Fibroblast of skin of right quadriceps (primary cell): ENCODE results near the gene ACBD7.

Experiments used
- DNase-seq: peaks from one replicate; pipeline ENCODE4 v3.0.0-alpha.2; 2013

ACBD7 gene

DNA sequence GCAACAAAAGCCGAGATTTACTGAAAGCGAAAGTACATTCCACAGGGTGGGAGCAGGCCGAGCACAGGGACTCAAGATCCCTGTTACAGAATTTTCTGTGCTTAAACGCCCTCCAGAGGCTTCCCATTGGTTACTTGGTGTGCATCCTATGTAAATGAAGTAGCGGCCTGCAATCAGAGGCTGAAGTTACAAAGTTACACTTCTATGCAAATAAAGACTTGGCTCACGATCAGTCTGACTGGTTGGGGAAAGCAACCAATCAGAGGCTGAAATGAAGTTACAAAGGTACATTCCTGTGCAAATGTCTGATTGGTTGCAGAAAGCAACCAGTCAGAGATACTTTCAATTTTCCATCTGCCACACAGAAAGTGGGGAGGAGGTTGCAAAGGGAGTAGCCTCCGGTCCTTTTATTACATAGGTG, 4.1 kb downstream of the ACBD7 start:
- DNase-seq, result peak; percentile 91

DNA sequence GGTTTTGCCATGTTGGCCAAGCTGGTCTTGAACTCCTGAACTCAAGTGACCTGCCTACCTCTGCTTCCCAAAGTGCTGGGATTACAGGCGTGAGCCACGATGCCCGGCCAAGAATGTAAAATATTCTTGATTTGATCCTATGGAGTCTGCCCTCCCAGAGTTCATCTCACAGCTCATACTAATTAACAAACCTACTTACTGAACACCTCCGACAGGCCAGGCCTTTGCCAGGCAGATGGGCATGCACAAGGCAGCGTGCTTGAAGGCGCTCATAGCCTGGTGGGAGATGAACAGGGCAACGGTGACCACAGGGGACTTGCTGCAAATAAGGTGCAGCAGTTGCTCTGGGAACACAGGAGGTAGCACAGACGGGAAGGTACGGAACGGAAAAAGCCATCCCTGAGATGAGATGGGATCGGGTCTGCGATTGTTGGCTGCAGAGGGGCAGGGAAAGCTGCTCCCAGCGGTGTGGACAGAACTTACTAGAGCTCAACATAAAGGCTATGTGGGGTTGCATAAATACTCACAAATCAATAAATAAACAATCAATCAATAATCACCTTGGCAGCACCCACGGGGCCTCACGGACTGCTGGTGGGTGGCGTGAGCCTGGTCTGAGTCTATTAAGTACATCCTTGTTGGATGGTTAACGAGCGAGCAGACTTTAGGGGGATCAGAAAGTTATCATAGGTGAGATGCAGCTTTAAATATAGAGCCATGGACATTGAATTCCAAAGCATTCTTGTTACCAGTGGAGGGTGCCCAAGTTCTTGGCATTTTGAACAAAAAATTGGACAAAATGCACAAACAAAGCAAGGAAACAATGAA, 4.7 kb downstream of the ACBD7 start:
- no peak for DNase-seq

DNA sequence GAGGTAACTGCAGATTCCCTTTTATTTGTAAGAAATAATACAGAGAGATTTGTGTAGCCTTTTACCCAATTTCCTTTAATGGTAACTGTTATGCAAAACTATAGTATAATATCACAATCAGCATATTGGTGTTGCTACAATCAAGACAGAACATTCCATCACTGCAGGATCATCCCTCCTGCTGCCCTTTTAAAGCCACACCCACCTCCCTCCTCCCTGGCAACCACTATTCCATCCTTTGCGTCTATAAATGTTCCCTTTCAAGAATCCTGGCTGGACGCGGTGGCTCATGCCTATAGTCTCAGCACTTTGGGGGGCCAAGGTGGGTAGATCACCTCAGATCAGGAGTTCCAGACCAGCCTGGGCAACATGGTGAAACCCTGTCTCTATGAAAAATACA, 13.2 kb downstream of the ACBD7 start:
- no peak for DNase-seq

DNA sequence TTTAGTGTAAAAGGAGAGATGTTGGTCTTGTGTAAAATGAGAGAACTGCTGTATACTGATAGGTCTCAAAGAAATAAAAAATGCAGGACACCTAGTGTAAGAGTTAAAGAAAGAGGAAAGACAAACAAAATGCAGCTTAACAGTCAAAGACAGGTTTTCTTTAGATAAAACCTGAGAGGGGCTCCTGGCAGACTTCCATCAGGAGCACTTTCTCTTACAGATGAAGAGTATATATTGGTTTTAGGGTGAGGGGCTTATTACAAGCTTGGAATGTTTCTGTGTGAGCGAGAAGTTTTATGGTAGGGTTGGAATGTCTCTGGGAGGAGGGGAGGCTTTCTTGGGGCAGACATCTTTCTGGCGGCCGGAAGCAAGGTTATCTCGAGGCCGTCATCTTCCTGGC, 16.2 kb downstream of the ACBD7 start:
- no peak for DNase-seq

DNA sequence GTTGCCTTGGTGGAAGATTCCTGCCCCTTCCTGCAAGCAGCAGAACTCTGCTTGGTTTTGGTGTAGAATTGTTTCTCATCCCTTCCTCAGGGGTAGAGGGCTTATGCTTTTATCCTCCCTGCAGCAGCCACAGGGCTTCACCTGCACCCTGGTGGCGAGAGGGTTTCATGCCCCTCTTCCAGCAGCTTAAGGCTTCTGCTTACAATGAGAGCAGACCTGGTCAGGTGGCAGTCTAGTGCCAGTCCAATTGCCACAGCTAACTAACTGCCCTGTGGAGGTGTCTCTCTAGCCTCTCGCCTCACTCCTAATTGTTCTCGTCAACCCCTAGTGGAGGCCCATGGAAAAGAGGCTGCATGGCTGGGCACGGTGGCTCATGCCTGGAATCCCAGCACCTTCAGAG, 19.3 kb downstream of the ACBD7 start:
- no peak for DNase-seq

DNA sequence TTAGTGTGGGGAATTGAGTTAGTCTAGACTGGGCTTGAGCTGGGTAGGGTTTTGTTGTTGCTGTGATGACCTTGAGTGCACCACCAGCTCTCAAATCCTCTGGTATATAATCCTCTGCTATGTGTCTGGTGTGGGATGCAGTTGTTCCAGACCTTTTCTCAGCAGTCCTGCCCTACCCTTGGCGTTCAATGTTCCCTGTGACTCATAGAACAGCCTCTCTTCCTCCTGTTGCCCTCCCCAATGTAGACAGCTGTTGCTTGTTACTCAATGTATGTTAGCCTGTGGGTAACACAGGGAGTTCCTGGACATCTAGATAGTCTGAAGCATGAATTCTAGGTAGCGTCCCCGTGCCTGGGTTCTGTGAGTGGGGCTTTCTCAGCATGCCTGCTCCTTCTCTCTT, 19.8 kb downstream of the ACBD7 start:
- no peak for DNase-seq

DNA sequence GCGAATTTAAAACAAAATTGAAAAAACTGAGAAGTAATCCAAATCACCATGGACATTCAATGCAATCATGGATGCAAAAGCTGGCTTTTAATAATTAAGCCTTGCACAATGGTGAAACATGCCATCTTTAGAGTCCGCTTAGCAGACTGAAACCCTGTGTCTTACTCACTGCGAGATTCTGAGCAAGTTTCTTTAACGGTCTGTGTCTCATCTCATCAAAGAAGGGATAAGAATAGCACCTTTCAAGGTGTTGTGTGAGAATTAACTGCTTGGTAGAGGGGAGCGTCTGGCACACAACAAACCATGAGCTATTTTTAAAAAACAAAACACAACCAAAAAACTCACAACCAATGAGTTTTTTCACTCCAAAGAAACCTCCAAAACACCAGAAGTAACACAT, 21.4 kb downstream of the ACBD7 start:
- no peak for DNase-seq

DNA sequence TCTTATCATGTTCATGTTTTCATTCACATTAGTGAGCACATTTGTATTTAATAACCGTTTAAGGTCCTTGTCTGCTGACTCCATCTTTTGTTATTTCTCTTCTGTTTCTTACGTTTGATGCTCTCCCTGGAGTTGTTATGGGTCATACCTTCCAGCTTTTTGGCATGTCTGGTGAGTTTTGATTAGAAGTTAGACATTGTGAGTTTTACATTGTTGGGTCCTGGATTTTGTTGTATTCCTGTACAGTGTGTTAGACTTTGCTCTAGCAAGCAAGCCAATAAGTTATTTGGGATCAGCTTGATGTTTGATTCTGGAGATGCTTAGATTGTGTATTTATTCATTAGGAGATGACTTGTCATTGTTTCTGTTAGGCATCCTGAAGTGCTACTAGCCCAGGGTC, 27.9 kb downstream of the ACBD7 start:
- DNase-seq, result no peak

DNA sequence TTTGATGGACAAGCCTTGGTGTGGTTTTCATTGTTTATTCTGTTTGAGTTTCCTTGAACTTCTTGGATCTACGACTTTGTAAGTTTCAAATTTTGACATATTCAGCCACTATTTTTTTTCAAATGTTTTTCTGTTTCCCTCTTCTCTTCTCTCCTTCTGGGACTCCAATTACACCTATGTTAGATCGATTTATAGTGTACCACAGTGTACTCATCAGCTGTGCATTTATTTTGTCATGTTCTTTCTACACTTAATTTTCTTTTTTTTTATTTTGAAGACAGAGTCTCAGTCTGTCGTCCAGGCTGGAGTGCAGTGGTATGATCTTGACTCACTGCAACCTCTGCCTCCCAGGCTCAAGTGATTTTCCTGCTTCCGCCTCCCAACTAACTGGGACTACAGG, 28.7 kb downstream of the ACBD7 start:
- no peak for DNase-seq

DNA sequence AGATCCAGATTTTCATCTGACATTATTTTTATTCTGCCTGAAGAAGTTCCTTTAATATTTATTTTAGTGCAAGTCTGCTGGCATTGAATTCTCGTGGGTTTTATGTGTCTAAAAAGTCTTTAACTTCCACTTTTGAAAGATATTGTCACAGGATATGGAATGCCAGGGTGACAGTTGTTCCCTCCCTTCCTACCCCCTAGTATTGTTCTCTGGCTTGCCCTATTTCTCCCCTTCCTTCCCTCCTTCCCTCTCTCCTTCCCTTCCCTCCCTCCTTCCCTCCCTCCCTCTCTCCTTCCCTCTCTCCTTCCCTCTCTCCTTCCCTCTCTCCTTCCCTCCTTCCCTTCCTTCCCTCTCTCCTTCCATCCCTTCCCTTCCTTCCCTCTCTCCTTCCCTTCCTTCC, 29.9 kb downstream of the ACBD7 start:
- no peak for DNase-seq

DNA sequence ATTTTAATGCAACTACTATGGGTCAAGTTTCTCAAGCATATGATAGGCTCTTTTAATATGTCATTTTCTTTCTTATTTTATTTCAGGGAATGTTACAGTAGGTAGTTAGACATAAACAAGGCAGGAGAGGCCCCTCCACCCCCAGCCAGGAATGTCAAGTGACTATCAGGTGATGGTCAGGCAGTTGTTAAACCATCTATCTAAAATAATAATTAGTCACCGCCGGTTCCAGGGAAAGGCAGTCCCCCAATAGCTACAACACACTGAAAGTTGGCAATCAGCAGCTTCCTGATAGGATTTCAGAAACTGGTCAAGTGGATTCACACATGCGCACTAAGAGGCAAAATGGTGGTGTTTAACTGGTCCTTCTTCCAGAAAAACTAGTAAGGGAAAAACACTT, 35.5 kb downstream of the ACBD7 start:
- no peak for DNase-seq

DNA sequence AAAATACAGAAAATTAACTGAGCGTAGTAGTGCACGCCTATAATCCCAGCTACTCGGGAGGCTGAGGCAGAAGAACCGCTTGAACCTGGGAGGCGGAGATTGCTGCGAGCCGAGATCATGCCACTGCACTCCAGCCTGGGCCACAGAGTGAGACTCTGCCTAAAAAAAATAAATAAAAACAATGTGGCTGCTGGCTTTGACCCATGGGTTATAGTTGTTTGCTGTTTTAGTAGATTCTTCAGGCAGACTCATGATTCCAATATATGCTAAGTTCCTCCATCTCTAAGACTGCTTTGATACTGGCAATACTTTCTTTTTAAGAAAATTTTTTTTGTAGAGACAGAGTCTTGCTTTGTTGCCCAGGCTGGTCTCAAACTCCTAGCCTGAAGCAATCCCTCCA, 36.5 kb downstream of the ACBD7 start:
- no peak for DNase-seq

DNA sequence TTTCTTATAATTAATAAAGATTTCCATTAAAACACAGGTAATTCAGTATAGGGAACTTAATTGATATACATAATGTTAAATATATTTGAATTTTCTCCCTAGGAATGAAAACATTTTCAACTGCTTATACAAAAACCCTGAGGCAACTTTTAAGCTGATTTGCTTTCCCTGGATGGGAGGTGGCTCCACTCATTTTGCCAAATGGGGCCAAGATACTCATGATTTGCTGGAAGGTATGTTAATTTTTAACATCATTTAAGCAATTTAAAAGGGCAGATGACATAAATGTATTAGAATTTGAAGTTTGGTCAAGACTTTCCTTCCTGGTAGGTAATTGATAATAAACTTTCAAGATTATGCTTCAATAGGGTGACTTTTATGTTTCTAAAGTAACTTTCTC, 39.0 kb downstream of the ACBD7 start:
- DNase-seq, result no peak

DNA sequence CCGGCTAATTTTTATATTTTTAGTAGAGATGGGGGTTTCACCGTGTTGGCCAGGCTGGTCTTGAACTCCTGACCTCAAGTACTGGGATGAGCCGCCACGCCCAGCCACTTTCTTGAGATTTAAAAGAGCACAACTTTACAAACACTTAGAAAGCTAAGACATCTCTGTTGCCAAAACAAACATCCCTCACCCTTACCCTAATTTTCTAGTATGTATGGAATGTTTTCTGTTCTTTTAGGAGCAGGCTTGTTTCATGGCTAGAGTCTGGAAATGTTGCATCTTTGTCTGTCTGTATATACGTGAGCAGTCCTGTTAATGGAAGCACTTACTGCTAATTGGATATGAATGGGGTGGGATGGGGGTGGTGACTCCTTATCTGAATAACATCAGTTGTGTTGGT, 42.0 kb downstream of the ACBD7 start:
- peak; percentile 47 for DNase-seq

DNA sequence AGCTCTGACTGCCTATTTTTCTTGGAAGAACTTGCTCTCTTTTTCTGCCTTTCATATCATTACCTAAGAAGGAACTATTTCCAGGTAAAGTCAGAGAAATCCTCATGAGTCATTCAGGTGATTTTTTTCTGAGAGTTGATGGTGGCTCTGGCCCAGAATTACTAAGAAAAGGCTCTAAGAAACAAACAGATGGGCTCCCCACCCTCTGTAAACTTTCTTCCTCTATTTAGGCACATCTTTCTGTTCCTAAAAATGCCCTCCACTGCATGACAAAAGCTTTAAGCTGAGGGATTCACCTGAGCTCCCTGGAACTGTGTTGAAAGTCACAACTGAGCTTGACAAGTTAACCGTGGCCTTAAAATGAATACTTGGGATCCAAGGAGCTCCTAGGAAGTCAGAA, 43.2 kb downstream of the ACBD7 start:
- no peak for DNase-seq

DNA sequence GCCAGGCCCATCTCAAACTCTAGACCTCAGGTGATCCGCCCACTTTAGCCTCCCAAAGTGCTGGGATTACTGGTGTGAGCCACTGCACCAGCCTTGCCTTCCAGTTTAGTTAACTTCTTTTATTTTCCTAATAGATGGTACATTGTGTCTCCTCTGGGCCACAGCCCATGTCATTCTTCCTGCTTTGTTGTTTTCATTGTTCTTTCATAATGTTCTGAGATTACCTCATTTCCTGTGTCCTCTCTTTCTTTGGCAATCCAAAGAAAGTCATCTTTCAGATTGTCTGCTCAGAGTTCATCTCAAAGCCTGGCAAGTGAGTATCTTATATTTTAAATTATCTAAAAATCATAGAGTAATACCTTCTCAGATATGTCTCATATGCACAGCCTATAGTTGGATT, 44.9 kb downstream of the ACBD7 start, which contains the start of gene OLAH:
Gene OLAH, plus strand, starts transcription at position 270 of the 400 bp plus-strand sequence. CDS start 3,346 bp downstream, outside the sequence.
- DNase-seq, result no peak

DNA sequence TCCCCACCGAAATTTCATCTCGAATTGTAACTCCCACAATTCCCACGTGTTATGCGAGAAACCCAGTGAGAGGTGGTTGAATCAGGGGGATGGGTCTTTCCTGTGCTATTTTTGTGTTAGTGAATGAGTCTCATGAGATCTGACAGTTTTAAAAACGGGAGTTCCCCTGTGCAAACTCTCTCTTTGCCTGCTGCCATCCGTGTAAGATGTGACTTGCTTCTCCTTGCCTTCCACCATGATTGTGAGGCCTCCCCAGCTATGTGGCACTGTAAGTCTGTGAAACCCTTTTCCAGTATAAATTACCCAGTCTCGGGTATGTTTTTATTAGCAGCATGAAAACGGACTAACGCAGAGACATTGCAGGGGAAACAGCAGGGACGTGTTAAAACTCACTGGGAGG, 50.2 kb downstream of the ACBD7 start:
- DNase-seq, result no peak

DNA sequence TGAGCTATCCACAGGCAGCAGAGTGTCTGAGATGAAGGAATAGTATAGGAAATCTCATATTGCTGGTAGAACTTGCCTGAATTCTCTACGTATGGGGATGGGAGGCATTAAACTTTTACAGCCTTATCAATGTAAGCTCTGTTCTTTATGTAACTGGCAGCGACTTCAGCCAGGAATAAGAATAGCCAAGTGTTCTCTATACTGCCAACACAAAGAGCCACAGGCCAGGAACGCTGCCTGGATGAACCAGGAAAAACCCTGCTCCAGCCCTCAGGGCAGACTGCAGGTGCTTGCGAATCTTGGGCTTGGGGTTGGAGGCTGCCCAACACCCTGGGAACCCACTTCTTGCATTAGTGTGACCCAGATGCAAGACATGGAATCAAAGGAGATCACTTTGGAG, 50.9 kb downstream of the ACBD7 start:
- no peak for DNase-seq

DNA sequence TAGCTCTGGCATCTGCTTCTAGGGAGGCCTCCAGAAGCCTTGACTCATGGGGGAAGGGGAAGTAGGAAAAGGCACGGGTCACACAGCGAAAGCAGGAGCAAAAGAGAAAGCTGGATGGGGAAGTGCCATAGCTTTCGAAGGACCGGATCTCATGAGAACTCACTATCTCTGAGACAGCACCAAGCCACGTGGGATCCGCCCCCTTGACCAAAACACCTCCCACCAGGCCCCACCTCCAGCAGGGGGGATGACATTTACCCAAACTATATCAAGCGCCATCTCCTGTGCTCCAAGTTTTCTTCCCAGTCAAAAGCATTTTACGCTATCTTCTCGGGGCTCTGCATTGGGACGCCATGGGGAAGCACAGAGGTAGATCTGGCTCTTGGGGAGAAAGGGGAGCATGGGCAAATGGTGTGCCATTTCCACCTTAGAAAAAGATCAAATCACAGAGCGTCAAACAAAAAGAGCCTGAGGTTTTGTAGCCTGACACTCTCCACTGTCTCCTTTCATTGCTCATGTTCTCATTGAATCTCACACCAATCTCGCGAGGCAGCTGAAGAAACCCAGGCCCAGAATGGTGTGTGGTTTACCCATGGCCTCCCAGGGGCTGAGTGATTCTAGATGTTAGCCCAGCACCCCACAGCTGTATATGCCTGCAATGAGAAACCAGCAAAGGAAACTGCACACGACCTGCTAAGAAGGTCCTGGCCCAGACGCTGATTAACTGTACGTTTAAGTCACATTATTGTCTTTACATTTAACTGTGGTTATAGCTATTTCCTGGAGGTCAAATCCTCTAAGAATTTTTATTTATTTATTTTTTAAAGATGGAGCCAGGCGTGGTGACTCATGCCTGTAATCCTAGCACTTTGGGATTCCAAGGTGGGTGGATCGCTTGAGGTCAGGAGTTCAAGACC, 52.9 kb downstream of the ACBD7 start:
- peak; percentile 62 for DNase-seq

DNA sequence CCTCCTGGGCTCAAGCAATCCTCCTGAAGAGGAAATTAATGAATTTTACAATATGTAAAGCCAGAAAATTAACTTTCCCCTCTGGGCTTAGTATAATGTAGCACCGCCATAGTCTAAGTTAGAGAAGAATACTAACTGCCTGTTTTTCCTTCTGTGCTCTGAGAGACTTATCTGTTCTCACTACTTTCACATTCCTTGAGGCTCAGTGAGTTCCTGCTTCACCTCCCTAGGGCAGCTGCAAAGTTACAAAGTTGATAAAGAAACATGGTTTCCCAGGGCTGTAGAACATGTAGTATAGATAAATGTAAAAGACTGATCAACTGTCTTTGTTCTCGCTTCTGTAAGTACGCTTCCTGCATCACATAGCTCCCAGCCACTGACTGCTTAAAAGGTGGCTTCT, 60.8 kb downstream of the ACBD7 start:
- DNase-seq, result no peak
